Astrocyte (in vitro differentiated cells and primary cell): Measurements from ENCODE around the gene GYG2. TPM values are rescaled to one million over a fixed set of nuclear protein-coding genes. Genes with fewer than 3 reads are reported as not detected.

Source experiments
- DNase-seq: peaks from one replicate; pipeline ENCODE4 v3.0.0-alpha.2; 2010; ENCODE audit warnings: low read depth
- FAIRE-seq: peaks from 2 replicates; lab custom pipeline; 2011; peaks lifted over from hg19 to GRCh38; lab: Jason Lieb, UNC
- H2AFZ ChIP-seq: 2 replicates; pipeline ENCODE4 v1.6.0; 2012; ENCODE audit warnings: low read depth, low read length, inconsistent platforms
- H3K27ac ChIP-seq: 2 replicates; pipeline ENCODE4 v1.5.1; 2011; ENCODE audit warnings: low read depth, low read length, inconsistent platforms
- H3K27me3 ChIP-seq: 2 replicates; pipeline ENCODE4 v1.6.0; 2011; ENCODE audit warnings: low read length, inconsistent platforms; ENCODE audit not compliant: insufficient read depth
- H3K36me3 ChIP-seq: 2 replicates; pipeline ENCODE4 v1.5.1; 2011; ENCODE audit warnings: low read length, inconsistent platforms; ENCODE audit not compliant: insufficient read depth
- H3K4me1 ChIP-seq: 2 replicates; pipeline ENCODE4 v1.5.1; 2011; ENCODE audit warnings: low read length, inconsistent platforms; ENCODE audit not compliant: insufficient read depth
- H3K4me2 ChIP-seq: 2 replicates; pipeline ENCODE4 v1.6.0; 2012; ENCODE audit warnings: low read length, inconsistent platforms
- H3K4me3 ChIP-seq: 2 replicates; pipeline ENCODE4 v1.5.1; 2011; ENCODE audit warnings: low read depth, mild to moderate bottlenecking, low read length, inconsistent platforms; ENCODE audit not compliant: insufficient read depth
- H3K79me2 ChIP-seq: 2 replicates; pipeline ENCODE4 v1.6.0; 2012; ENCODE audit warnings: mild to moderate bottlenecking, low read length, inconsistent platforms; ENCODE audit not compliant: insufficient read depth
- H3K9ac ChIP-seq: 2 replicates; pipeline ENCODE4 v1.6.0; 2012; ENCODE audit warnings: mild to moderate bottlenecking, low read length, inconsistent platforms
- H3K9me3 ChIP-seq: 2 replicates; pipeline ENCODE4 v1.5.1; 2012; ENCODE audit warnings: low read depth, mild to moderate bottlenecking, low read length, inconsistent platforms; ENCODE audit not compliant: insufficient read depth
- H4K20me1 ChIP-seq: 2 replicates; pipeline ENCODE4 v1.6.0; 2012; ENCODE audit warnings: low read length, inconsistent platforms; ENCODE audit not compliant: insufficient read depth
- H3K27ac Mint-ChIP-seq: one replicate; pipeline ENCODE4 v1.8.0; 2021; ENCODE audit warnings: mild to moderate bottlenecking, mixed read lengths; ENCODE audit not compliant: unreplicated experiment
- H3K27me3 Mint-ChIP-seq: one replicate; pipeline ENCODE4 v1.8.0; 2021; ENCODE audit warnings: low read depth, mixed read lengths; ENCODE audit not compliant: unreplicated experiment
- H3K36me3 Mint-ChIP-seq: one replicate; pipeline ENCODE4 v1.8.0; 2021; ENCODE audit warnings: low read depth, mixed read lengths; ENCODE audit not compliant: unreplicated experiment
- H3K4me1 Mint-ChIP-seq: one replicate; pipeline ENCODE4 v1.8.0; 2021; ENCODE audit warnings: low read depth, mixed read lengths; ENCODE audit not compliant: unreplicated experiment
- H3K4me3 Mint-ChIP-seq: one replicate; pipeline ENCODE4 v1.8.0; 2021; ENCODE audit warnings: mild to moderate bottlenecking, moderate library complexity, mixed read lengths; ENCODE audit not compliant: unreplicated experiment
- H3K9me3 Mint-ChIP-seq: one replicate; pipeline ENCODE4 v1.8.0; 2021; ENCODE audit warnings: mild to moderate bottlenecking, mixed read lengths; ENCODE audit not compliant: unreplicated experiment
- EZH2 ChIP-seq: IDR thresholded peaks from 2 replicates; pipeline ENCODE4 v1.6.1; 2012; ENCODE audit warnings: mild to moderate bottlenecking, low read length, inconsistent platforms; ENCODE audit not compliant: insufficient read depth
- total RNA-seq: library from RNA; stranded (reverse); gene quantifications from 2 replicates; pipeline ENCODE4 v1.2.1, GENCODE V29; 2021
- TF ChIP-seq, protein P1 (sequence below): IDR thresholded peaks from 2 replicates; pipeline ENCODE4 v1.5.1; 2011; ENCODE audit warnings: low read depth, mild to moderate bottlenecking, inconsistent platforms, low read length, moderate library complexity; ENCODE audit not compliant: insufficient read depth

GYG2 gene
- total RNA-seq, 1 donor from 2014 or later, result 15.5 TPM

GRCh38 chrX:2872671-2873277 lies 44.0 kb downstream of the GYG2 start:
- FAIRE-seq (peak; percentile 26), DNase-seq (no peak)
- H3K27me3 ChIP-seq, result no peaks in the 10 kb centered on the region
- Mint-ChIP-seq H3K4me3 (no peak overlapping the region), H3K27ac (no peak overlapping the region), H3K4me1 (no peaks in the 10 kb centered on the region), H3K27me3 (no peaks in the 10 kb centered on the region), H3K9me3 (no peaks in the 10 kb centered on the region), H3K36me3 (no peaks in the 10 kb centered on the region)
- no peaks in the 10 kb centered on the region for H3K4me1 ChIP-seq
- no peak overlapping the region for H3K9ac ChIP-seq
- no peaks in the 10 kb centered on the region for H3K79me2 ChIP-seq
- H3K36me3 ChIP-seq, result no peaks in the 10 kb centered on the region
- no peak overlapping the region for H3K27ac ChIP-seq
- TF ChIP-seq, protein P1, sequence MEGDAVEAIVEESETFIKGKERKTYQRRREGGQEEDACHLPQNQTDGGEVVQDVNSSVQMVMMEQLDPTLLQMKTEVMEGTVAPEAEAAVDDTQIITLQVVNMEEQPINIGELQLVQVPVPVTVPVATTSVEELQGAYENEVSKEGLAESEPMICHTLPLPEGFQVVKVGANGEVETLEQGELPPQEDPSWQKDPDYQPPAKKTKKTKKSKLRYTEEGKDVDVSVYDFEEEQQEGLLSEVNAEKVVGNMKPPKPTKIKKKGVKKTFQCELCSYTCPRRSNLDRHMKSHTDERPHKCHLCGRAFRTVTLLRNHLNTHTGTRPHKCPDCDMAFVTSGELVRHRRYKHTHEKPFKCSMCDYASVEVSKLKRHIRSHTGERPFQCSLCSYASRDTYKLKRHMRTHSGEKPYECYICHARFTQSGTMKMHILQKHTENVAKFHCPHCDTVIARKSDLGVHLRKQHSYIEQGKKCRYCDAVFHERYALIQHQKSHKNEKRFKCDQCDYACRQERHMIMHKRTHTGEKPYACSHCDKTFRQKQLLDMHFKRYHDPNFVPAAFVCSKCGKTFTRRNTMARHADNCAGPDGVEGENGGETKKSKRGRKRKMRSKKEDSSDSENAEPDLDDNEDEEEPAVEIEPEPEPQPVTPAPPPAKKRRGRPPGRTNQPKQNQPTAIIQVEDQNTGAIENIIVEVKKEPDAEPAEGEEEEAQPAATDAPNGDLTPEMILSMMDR, result no peak
- no peak for TF ChIP-seq EZH2
- no peak overlapping the region for H2AFZ ChIP-seq
- no peak overlapping the region for H3K4me3 ChIP-seq
- no peaks in the 10 kb centered on the region for H3K9me3 ChIP-seq
- H3K4me2 ChIP-seq, result no peak overlapping the region
- no peaks in the 10 kb centered on the region for H4K20me1 ChIP-seq

DNA sequence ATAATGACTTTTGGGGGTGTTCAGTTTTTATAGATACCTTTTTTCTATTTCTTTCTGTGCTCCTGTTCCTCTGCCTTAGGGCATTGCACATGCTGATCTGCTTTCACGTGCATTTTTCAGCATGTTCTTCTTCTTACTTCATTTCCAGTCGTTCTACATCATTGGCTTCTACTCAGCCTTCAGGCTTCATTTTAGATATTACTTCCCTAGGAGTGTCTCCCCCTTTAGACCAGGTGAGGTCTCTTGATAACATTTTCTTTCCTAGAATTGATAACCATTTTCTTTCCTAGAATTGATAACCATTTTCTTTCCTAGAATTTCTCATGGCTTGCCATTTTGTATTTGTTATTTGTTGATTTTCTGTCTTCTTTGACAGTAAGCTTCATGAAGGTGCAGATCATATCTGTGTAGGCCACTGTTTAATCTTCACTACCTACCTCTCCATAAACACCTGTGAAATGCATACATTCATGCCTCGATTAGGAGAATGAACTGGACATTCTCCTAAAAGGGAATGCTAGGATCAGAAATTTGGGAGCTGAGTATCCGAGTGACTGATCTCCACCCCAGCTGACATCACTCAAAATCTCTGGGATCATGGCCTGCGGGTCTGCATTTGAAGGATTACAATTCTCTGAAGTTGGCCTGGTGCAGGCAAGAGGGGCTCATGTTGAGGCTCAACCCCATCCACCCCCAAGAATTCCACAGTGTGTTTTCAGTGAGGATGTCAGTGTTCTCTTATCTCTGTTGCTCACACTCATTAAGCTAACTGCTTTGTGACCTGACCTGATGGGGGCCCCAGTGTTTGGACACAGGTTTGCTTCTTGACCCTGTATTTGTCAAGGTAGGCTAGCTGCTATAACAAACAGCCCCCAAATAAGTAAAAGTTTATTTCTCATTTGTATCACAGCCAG lies 45.7 kb downstream of the GYG2 start:
- Mint-ChIP-seq H3K9me3 (no peaks in the 10 kb centered on the region), H3K4me3 (no peak overlapping the region), H3K27me3 (no peaks in the 10 kb centered on the region), H3K27ac (no peak overlapping the region), H3K36me3 (no peaks in the 10 kb centered on the region), H3K4me1 (no peaks in the 10 kb centered on the region)
- Histone ChIP-seq H3K4me2 (no peak overlapping the region), H3K79me2 (no peaks in the 10 kb centered on the region), H3K36me3 (no peaks in the 10 kb centered on the region), H3K9ac (no peak overlapping the region), H2AFZ (no peak overlapping the region), H3K9me3 (no peaks in the 10 kb centered on the region), H3K27ac (no peak overlapping the region), H3K27me3 (no peaks in the 10 kb centered on the region), H3K4me1 (no peaks in the 10 kb centered on the region), H3K4me3 (no peak overlapping the region), H4K20me1 (no peaks in the 10 kb centered on the region)
- FAIRE-seq, result peak; percentile 64
- DNase-seq, result no peak
- TF ChIP-seq, protein P1, result no peak
- TF ChIP-seq EZH2, result no peak
